GM21528 (cell line): ENCODE data around the gene SMIM41.
A peak's percentile ranks its signal among the peaks of the same experiment; 100 is the strongest.

ENCODE experiments used
- ATAC-seq: cut with Tn5 transposase; IDR thresholded peaks from one replicate; pipeline ENCODE4 v1.9.1; 2021; ENCODE audit warnings: mild to moderate bottlenecking, moderate library complexity; ENCODE audit not compliant: unreplicated experiment, low FRiP score

Gene SMIM41

DNA sequence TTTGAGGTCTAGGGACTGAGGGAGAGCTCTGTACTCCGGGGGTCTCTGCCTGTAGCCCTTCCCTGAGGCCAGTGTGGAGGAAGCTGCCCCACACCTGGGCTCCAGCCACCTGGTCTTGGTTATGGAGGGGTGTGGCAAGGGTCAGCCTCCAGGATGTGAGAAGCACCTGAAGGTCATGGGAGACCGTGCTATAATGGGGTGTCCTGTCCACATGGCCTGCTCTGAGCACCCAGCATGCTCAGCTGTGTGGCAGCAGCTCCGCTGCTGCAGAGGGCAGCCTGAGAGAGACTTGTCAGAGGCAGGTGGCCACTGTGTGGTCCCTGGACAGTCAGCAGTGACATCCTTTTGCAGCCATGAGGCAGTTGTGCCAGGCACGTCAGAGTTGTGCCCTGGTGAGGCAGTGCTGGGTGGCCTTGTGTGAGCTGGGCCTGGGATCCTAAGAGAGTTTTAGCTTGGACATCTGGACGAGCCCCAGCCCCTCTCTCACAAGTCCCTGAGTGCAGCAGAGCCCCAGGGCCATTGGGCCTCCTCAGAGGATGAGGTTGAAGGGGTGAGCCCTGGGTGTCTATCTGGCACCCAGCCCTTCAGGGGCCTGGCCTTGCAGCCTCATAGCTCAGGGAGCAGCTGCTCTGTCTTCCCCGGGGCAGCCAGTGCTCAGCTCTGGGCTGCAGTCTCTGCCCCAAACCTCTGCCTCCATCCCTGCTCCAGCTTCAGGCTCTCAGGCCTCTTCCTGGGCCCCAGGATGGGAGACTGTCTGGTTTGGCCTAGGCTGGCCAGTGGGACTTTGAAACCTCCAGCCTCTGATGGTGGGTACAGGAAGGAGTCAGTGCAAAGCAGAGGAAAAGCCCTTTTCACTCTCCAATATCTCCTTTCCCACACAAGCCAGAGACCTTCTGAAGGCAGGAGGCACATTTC lies 17.1 kb upstream of the SMIM41 start:
- no peak for ATAC-seq

GRCh38 chr12:52063082-52063924 lies 16.2 kb upstream of the SMIM41 start:
- no peak for ATAC-seq

GRCh38 chr12:52063981-52064649 lies 15.4 kb upstream of the SMIM41 start:
- no peak for ATAC-seq

DNA sequence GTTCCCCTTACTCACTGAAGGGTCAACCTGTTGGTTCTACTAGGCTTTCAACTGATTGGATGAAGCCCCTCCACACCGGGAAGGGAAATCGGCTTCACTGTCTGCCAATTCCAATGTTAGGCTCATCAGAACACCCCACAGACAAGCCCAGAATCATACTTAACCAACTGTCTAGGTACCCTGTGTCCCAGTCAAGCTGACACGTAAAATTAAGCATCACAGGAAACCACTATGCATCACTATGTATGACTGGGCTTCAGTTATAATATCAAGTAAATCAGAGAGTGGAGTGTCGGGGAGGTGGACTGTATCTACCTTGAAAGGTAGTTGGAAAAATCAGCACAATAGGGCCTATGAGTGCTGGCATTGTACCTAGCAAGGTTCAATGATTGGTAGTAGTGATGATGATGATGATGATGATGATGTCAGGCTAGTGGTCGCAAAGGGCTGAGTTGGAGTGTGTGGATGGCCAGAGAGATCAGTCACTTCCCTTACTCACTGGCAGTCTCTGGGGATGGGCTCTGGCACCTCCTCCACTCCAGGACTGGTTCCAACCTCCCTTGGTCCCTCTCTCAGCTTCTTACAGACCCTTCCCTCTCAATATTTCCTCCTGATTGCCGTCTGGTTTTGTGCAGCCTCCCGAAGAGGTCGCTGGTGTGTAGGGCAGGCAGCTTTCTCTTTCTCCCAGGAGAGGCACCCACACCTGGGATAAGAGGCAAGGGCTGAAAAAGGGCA lies 13.0 kb upstream of the SMIM41 start:
- ATAC-seq, result no peak

DNA sequence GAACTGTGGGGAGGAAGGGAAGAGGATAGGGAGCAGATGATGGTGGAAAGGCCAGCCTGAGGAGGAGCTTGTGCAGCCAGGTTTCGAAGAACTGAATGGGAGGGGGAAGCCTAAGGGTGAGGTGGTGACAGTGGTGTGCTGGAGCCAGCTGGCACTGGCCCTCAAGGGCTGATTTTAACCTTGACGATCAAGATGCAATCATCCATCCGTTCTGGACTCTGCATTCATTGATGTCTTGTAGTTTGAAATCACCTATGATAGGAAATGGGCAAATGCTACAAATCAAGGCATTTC lies 12.5 kb upstream of the SMIM41 start:
- ATAC-seq, result no peak

DNA sequence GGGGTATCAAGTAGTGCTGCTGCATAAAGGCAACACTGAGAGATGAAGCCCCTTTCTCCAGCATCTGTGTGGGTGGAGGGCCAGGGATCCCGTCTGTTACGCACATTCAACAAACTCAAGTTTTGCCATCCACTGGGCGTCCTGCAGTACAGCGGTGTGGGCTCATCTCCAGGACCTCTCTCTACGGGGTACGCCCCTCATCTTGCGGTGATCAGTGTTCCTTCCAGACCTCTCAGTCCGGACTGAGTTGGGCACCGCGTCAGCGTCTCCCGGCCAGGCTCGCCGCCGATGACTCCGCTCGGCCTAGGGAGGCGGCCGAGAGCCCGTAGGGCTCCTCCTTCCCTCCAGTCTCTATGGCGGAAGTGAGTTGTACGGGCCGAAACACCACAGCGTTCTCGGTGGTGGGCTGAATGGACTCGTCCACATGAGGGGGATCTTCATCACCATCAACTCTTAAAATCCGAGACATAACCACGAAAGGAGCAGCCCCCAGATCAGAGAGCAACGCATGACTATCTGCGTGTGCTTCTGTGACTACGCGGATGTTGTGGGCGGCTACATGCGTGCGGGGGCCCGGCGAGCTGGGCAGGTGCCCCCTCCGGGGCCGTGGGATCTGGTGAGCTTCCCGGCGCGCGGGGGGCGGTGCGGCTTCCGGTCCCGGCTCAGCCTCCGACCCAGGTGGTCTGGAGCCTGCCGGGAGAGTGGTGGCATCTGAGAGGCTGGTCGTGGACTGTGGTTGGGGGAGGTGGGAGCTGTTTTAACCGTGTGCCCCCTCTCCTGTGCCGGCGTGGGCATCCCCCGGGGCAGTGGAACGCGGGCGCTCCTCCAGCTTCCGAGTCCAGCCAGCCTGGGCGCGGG lies 9.9 kb upstream of the SMIM41 start, which contains the start of gene ATG101:
ATG101 (plus strand) TSS at position 652 of the 858 bp plus-strand sequence. CDS start 3,673 bp downstream, outside the sequence.
- peak; percentile 91 for ATAC-seq

DNA sequence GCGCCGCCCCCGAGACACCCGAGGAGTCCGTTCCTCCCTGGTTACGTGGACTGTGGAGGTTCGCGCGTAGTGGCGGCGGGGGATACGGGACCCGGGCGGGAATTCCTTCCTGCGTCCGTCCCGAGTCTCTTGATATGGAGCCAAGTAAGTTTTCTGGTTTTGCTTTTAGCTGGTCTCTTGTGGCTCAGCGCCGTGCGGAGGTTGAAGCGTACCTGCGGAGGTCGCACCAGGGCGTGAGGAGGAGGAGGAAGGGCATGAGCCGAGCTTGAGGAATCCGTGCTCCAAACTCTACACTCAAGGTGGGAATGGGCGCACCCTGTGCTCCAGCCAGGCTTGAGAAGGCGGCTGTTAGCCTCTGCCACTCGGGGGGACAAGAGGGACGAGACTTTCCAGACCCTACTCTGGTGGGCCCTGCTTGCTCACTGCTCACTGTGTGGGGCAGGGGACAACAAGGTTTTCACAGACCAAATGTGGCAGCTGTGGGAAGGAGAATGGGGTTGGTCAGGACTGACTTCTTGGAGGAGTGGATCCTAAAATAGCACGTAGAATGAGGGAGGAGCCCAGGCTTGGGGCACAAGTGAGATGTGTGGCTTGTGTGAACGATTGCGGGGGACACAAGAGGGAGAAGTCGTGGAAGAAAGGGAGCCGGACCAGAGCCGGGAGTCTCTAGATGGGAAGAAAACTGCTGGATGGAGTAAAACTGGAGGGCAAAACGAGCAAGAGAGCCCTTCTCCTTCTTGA lies 9.1 kb upstream of the SMIM41 start:
- peak; percentile 20 for ATAC-seq

DNA sequence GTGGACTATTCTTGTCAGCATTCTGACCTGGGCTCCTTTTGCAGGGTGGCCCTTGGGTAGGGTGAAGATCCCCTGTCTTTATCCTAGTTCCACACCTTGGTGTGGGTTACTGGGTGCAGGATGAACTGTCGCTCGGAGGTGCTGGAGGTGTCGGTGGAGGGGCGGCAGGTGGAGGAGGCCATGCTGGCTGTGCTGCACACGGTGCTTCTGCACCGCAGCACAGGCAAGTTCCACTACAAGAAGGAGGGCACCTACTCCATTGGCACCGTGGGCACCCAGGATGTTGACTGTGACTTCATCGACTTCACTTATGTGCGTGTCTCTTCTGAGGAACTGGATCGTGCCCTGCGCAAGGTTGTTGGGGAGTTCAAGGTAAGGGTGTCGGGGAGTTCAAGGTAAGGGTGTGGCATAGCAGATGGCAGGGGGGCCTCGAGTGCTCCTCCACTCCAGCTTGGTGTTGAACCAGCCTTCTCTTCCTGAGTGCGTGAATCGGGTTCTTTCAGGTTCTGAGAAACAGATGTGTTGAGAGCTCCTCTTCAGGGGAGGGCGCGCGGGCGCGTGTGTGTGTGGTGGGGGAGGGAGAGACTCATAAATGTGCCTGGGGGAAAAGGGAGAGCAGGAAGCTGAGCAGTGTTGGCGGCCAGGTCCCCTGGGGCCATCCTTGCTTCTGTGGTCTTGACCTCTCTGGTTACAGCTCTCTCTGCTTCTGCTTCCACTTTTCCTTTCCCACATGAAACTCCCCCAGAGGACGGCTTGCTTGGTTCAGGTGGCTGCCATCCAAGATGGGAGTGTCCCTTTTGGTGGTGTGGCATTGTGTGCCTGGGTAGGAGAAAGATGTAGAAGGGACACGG lies 5.7 kb upstream of the SMIM41 start:
- ATAC-seq, result no peak

GRCh38 chr12:52074971-52075724 lies 4.4 kb upstream of the SMIM41 start:
- ATAC-seq, result no peak

- ATAC-seq, result no peak
Observed at GRCh38 chr12:52076811-52077210, 2.7 kb upstream of the SMIM41 start.

DNA sequence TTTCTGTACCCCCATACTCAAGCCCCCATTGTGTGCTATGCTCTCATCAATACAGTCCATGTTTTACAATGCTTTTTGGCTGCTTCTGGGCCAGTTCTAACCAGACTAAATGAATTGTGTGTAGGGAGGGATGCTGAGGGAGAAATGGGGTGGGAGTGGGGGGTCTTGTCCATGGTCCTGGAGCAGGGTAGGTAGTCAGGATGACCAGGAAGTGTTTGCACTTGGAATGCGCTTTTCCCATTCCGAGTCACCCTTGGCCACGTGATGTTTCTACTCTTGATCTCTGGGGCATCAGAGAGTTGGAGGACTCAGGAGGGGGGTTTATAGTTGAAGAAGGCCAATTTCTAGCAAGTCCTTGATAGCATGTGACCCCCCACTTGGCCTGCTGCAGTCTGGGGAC lies 1.2 kb upstream of the SMIM41 start:
- ATAC-seq, result no peak

GRCh38 chr12:52080403-52081251 lies 1.1 kb downstream of the SMIM41 start:
- ATAC-seq, result no peak

DNA sequence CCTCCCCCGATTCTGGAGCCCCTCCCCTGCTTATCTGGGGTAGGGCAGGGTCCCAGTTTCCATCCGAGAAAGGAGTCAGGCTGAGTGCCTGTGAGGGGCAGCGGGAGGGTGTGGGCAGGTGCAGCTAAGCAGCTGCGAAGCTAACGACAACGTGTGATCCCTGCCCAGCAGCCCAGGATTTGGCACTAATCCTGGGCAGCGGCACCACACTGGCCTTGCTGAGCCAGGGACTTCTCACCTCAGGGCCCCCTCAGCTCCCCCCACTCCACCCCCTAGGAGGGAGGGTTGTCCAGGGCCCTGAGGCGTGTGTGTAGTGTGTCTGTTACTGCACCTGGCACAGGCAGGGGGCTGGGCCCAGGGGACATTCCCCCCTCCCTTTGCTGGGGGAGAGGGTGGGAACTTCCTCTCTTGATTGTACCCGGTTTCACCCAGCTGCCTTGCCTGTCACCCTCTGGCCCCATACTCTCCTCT lies 1.8 kb downstream of the SMIM41 start:
- no peak for ATAC-seq

- no peak for ATAC-seq
Observed at GRCh38 chr12:52082026-52082668, 2.6 kb downstream of the SMIM41 start.

GRCh38 chr12:52082669-52082987 lies 3.1 kb downstream of the SMIM41 start:
- no peak for ATAC-seq
